BLaER1 (cell line): ENCODE measurements around the gene ZNRF3.

Experiments used
- H3K27ac ChIP-seq: shearing (Covaris generic); formaldehyde crosslinking; 2 replicates; pipeline ENCODE4 v1.8.1; 2022
- H3K27me3 ChIP-seq: shearing (Covaris generic); formaldehyde crosslinking; 2 replicates; pipeline ENCODE4 v1.8.1; 2022
- H3K36me3 ChIP-seq: shearing (Covaris generic); formaldehyde crosslinking; 2 replicates; pipeline ENCODE4 v1.8.1; 2022
- H3K4me1 ChIP-seq: shearing (Covaris generic); formaldehyde crosslinking; 2 replicates; pipeline ENCODE4 v1.8.1; 2022
- H3K4me2 ChIP-seq: shearing (Covaris generic); formaldehyde crosslinking; 2 replicates; pipeline ENCODE4 v1.8.1; 2022
- H3K4me3 ChIP-seq: shearing (Covaris generic); formaldehyde crosslinking; 2 replicates; pipeline ENCODE4 v1.8.1; 2022
- H3K9ac ChIP-seq: shearing (Covaris generic); formaldehyde crosslinking; 2 replicates; pipeline ENCODE4 v1.8.1; 2022
- H3K9me3 ChIP-seq: shearing (Covaris generic); formaldehyde crosslinking; 2 replicates; pipeline ENCODE4 v1.8.1; 2022
- H4K20me1 ChIP-seq: shearing (Covaris generic); formaldehyde crosslinking; 2 replicates; pipeline ENCODE4 v1.8.1; 2022
- Cebpa-rat ChIP-seq: shearing (Covaris generic); IDR thresholded peaks from 2 replicates; pipeline ENCODE4 v1.8.1; 2022

ZNRF3 gene

GRCh38 chr22:29040385-29041275 lies 157.3 kb downstream of the ZNRF3 start:
- H3K9me3 ChIP-seq: no peaks in the 10 kb centered on the region
- H4K20me1 ChIP-seq: peaks cover 57% of the 10 kb centered on the region
- no peaks in the 10 kb centered on the region for H3K27me3 ChIP-seq
- TF ChIP-seq Cebpa-rat: no peak
- peaks cover 28% of the 10 kb centered on the region for H3K36me3 ChIP-seq
- no peak overlapping the region for H3K4me2 ChIP-seq
- peaks cover 7% of the 10 kb centered on the region for H3K4me1 ChIP-seq
- H3K4me3 ChIP-seq: no peak overlapping the region
- H3K27ac ChIP-seq: no peak overlapping the region
- no peak overlapping the region for H3K9ac ChIP-seq

DNA sequence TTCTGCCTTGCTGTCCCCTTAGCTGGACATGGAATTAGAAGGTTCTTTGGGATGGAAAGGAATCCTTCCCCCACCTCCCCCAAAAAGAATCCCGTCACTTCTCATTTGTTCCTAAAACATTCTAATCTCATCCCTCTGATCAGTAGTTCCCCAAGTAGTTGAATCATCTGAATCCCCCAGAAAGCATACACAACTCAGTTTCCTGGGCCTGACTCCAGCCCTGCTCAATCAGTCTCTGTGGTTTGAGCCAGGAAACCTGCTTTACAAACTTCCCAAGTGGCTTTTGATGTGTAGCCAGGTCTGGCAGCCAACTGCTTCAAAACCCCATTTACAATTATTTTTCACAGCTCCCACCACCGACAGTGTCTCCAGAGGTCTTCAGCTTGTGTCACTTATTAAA lies 158.0 kb downstream of the ZNRF3 start:
- no peak for TF ChIP-seq Cebpa-rat
- Histone ChIP-seq H3K4me1 (peaks cover 7% of the 10 kb centered on the region), H4K20me1 (peaks cover 53% of the 10 kb centered on the region), H3K4me2 (no peak overlapping the region), H3K27me3 (no peaks in the 10 kb centered on the region), H3K4me3 (no peak overlapping the region), H3K9me3 (no peaks in the 10 kb centered on the region), H3K27ac (no peak overlapping the region), H3K36me3 (peaks cover 36% of the 10 kb centered on the region), H3K9ac (no peak overlapping the region)

DNA sequence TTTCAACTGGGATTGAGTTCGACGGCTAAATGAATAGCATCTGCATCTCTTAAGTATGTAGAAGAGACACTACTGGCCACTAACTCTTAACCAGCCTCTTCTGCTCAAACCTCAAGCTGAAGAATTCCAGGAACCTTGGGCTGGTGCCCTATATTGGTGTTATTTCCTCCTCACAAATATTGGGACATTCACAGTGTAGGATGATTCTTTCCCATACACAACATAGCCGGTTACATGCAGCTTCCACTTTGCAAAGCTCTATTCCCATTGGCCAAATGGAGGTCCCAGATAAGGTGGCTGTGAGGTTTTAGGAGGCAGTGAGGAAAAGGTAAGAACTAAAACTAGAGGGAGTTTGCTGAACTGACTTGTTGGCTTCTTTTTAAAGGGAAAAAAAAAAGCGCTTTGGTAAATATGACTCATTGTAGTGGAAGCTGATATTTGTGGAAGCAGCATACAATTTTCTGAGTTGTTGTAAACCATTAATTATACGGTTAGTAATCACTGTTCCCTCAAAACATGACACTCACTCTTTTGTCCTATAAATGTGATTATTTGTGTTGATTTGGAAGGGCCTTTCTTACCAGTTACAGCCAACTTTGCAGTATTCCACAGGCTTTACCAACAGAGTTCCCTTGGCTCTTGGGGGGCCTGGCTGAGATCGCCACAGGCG lies 160.7 kb downstream of the ZNRF3 start:
- Histone ChIP-seq H3K4me3 (no peak overlapping the region), H3K4me2 (no peak overlapping the region), H3K4me1 (peaks cover 7% of the 10 kb centered on the region), H3K9ac (no peak overlapping the region), H3K36me3 (peaks cover 62% of the 10 kb centered on the region), H3K9me3 (no peaks in the 10 kb centered on the region), H3K27ac (no peak overlapping the region), H3K27me3 (no peaks in the 10 kb centered on the region), H4K20me1 (peaks cover 29% of the 10 kb centered on the region)
- TF ChIP-seq Cebpa-rat: no peak

GRCh38 chr22:29044657-29045176 lies 161.3 kb downstream of the ZNRF3 start:
- no peak overlapping the region for H3K27ac ChIP-seq
- H3K4me3 ChIP-seq: no peak overlapping the region
- no peaks in the 10 kb centered on the region for H3K9me3 ChIP-seq
- H4K20me1 ChIP-seq: peaks cover 23% of the 10 kb centered on the region
- peaks cover 69% of the 10 kb centered on the region for H3K36me3 ChIP-seq
- no peaks in the 10 kb centered on the region for H3K27me3 ChIP-seq
- no peak overlapping the region for H3K4me2 ChIP-seq
- no peak overlapping the region for H3K9ac ChIP-seq
- TF ChIP-seq Cebpa-rat: no peak
- peaks cover 7% of the 10 kb centered on the region for H3K4me1 ChIP-seq

GRCh38 chr22:29048822-29049654 lies 165.7 kb downstream of the ZNRF3 start:
- no peak overlapping the region for H3K27ac ChIP-seq
- H3K4me2 ChIP-seq: no peak overlapping the region
- H3K9me3 ChIP-seq: no peaks in the 10 kb centered on the region
- no peaks in the 10 kb centered on the region for H3K4me1 ChIP-seq
- H3K36me3 ChIP-seq: peaks cover 73% of the 10 kb centered on the region
- no peaks in the 10 kb centered on the region for H3K27me3 ChIP-seq
- H4K20me1 ChIP-seq: peaks cover under 1% of the 10 kb centered on the region; the same call in 1 of the 2 replicates
- H3K4me3 ChIP-seq: no peak overlapping the region
- no peak for TF ChIP-seq Cebpa-rat
- no peak overlapping the region for H3K9ac ChIP-seq

DNA sequence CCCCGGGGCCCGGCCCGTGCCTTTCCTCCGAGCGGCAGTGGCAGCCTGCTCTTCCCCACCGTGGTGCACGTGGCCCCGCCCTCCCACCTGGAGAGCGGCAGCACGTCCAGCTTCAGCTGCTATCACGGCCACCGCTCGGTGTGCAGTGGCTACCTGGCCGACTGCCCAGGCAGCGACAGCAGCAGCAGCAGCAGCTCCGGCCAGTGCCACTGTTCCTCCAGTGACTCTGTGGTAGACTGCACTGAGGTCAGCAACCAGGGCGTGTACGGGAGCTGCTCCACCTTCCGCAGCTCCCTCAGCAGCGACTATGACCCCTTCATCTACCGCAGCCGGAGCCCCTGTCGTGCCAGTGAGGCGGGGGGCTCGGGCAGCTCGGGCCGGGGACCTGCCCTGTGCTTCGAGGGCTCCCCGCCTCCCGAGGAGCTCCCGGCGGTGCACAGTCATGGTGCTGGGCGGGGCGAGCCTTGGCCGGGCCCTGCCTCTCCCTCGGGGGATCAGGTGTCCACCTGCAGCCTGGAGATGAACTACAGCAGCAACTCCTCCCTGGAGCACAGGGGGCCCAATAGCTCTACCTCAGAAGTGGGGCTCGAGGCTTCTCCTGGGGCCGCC lies 166.4 kb downstream of the ZNRF3 start:
- Histone ChIP-seq H3K27me3 (no peaks in the 10 kb centered on the region), H3K4me3 (no peak overlapping the region), H3K27ac (no peak overlapping the region), H3K4me2 (no peak overlapping the region), H3K9me3 (no peaks in the 10 kb centered on the region), H3K36me3 (peaks cover 66% of the 10 kb centered on the region), H3K9ac (no peak overlapping the region), H4K20me1 (peaks cover 8% of the 10 kb centered on the region; the same call in 1 of the 2 replicates), H3K4me1 (peaks cover 7% of the 10 kb centered on the region; the same call in 1 of the 2 replicates)
- TF ChIP-seq Cebpa-rat: no peak

- H4K20me1 ChIP-seq: peaks cover 10% of the 10 kb centered on the region; the same call in 1 of the 2 replicates
- H3K4me1 ChIP-seq: peaks cover 14% of the 10 kb centered on the region
- no peaks in the 10 kb centered on the region for H3K9me3 ChIP-seq
- peaks cover 59% of the 10 kb centered on the region for H3K36me3 ChIP-seq
- no peak overlapping the region for H3K27ac ChIP-seq
- no peaks in the 10 kb centered on the region for H3K27me3 ChIP-seq
- H3K9ac ChIP-seq: no peak overlapping the region
- TF ChIP-seq Cebpa-rat: no peak
- H3K4me2 ChIP-seq: no peak overlapping the region
- H3K4me3 ChIP-seq: no peak overlapping the region
These were observed 167.1 kb downstream of the ZNRF3 start for GRCh38 chr22:29050457-29050856.

DNA sequence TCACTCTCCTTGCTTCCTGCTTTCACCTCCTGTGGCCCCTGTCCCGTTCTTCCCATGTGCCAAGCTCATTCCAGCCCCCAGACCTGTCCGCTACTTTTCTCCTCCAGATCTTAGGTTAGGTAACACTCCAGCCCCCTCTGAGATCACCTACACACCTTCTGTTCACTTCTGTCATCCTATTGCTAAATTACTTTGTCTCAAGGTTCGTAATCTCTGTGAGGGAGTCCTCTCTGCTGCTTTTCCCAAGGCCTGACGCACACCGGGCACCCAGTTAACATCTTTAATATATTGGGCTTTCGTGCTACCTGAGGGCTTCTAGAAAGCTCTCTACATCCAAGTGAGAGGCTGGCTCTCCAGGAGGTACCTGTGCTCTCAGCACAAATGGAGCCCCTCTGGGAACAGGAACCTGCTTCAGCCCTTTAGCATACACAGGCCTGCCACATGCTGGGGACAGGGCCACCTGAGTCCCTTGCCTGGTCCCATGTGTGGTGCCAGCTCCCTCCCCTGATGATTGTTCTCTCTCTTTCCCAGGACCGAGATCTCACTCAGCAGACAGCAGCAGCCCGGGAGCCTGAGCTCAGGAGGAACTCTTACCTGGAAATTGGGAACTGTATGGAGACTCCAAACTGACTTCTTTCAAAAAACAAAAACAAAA lies 169.8 kb downstream of the ZNRF3 start:
- no peak for TF ChIP-seq Cebpa-rat
- Histone ChIP-seq H3K4me2 (no peak overlapping the region), H3K9ac (no peak overlapping the region), H3K4me3 (no peak overlapping the region), H3K27me3 (no peaks in the 10 kb centered on the region), H3K4me1 (peaks cover 22% of the 10 kb centered on the region), H4K20me1 (peaks cover 10% of the 10 kb centered on the region; the same call in 1 of the 2 replicates), H3K36me3 (peaks cover 32% of the 10 kb centered on the region), H3K27ac (no peak overlapping the region), H3K9me3 (no peaks in the 10 kb centered on the region)

DNA sequence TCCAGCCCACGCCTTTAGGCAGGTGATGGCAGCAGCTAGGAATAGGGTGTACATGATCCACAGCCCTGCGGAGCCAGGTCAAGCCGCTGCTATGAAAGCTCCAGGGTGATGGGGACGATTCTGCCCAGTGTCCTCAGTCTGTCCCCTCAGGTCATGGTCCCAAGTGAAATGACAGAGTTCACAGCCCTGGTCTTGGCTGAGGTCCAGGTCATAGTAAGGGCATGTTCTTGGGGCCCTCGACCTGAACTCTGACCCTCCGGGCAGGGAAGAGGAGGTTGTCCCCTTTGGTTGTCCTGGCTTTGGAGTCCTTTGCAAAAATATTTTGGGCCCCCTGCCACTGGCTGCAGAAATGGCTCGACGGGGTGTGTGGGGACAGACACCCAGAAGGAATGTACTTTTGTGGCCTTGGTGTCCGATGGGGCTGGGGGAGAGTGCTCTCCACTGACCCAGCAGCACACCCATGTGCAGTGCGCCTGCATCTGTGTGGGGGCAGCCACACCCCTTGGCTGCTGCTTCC lies 170.9 kb downstream of the ZNRF3 start:
- Histone ChIP-seq H3K27me3 (no peaks in the 10 kb centered on the region), H3K4me1 (peaks cover 22% of the 10 kb centered on the region), H3K9ac (no peak overlapping the region), H3K36me3 (peaks cover 21% of the 10 kb centered on the region), H3K4me3 (no peak overlapping the region), H3K27ac (no peak overlapping the region), H3K4me2 (no peak overlapping the region), H4K20me1 (peaks cover 10% of the 10 kb centered on the region; the same call in 1 of the 2 replicates), H3K9me3 (no peaks in the 10 kb centered on the region)
- TF ChIP-seq Cebpa-rat: no peak
